ENCODE results near the gene MGMT. TPM values are rescaled to one million over a fixed set of nuclear protein-coding genes. Genes with fewer than 3 reads are reported as not detected.

The MGMT gene
- total and polyA plus RNA-seq, 7 experiments from 2014 or later = 17.6 to 37.1 (median 22.0) TPM

DNA sequence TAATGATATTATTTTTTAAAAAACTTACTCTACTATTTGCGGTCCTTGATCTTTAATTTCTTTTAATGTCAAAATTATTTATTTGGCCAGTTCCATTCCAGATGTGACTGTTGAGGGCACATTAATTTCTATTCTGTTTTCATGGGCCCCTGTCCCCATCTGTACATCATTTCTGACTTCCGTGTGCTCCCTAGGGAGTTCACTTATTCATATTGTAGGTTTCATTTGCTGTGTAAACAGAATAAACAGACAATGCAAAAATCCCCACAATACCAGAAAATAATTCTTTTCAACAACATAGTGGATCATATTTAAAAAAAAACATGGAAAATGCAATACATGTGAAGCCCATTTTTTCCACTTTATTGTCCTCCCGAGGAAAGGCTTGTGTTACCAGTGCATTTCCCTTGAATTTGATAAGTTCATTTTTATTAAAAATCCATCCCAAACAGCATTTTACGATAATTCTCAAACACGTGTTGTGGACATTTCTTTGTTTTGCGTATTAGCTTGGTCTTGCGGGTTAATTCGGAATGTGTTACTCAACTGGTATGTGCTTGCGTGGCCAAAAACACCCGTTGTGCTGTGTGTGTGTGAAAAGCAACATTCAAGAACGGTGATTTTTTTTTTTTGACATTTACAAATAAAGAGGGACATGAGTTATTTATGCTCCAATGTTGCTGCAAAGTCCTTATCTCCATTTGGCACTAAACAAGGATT lies 138.4 kb downstream of the MGMT start:
- DNase-seq = no peak
- Histone ChIP-seq H3K27me3 (ENCODE audit: control insufficient read depth in 2 of 2, insufficient read depth in 2 of 2, low read length in 2 of 2) (no peaks in the 10 kb centered on the region), H3K4me1 (ENCODE audit: control insufficient read depth in 2 of 2, insufficient read depth in 2 of 2, low read length in 2 of 2) (no peaks in the 10 kb centered on the region), H3K9me3 (ENCODE audit: control insufficient read depth in 2 of 3, low read length in 3 of 3) (no peaks in the 10 kb centered on the region), H3K36me3 (ENCODE audit: control insufficient read depth in 2 of 3, insufficient read depth in 3 of 3, low read length in 3 of 3) (peaks cover 0 to 8% (median 0%) of the 10 kb centered on the region in 3 experiments), H3K4me3 (ENCODE audit: low read length) (no peak overlapping the region), H3K27ac (ENCODE audit: low read depth, low read length) (no peak overlapping the region)
- Mint-ChIP-seq H3K27me3 (no peaks in the 10 kb centered on the region), H3K4me3 (no peak overlapping the region), H3K4me1 (peaks cover 0 to 6% (median 0%) of the 10 kb centered on the region in 7 donors), H3K36me3 (peaks cover 0 to 71% (median 36%) of the 10 kb centered on the region in 5 donors), H3K27ac (no peak overlapping the region), H3K9me3 (peaks cover 0 to 21% (median 0%) of the 10 kb centered on the region in 11 donors)
- intact Hi-C loops (cut with micrococcal nuclease) = loop anchor here in 1 of 2 donors (10.0 kb wide), 1 partner anchor 569 kb away; no protein-coding TSS in a partner anchor
- ChIA-PET CTCF (no interaction called here), POLR2A (no interaction called here)
- no peak for ATAC-seq

DNA sequence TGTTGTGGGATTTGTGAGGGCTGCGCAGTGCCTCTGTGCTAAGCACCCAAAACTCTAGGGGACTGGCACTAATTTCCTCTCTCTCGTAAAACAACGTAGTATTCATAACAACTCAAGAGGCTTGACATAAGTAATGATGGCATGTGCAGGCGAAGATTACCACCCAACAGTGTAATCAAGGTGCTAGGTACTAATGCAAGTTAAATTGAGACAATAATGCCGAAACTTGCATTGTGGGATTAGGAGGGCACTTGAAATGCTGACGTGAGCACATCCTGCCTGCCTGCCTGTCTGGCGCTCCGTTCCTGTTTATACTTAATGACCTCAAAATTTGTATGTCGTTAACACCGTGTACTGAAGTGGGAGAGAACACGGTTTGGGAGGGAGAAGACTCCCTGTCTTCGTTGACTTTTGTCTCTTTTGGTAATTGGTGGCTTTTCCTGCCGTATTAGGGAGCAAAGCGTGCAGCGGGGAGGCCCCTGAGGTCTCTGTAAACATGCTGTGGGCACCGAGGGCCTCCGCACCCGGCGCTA lies 139.0 kb downstream of the MGMT start:
- H3K27me3 Mint-ChIP-seq = no peaks in the 10 kb centered on the region
- POLR2A ChIA-PET = no interaction called here
- H3K36me3 Mint-ChIP-seq = peaks cover 0 to 76% (median 43%) of the 10 kb centered on the region in 5 donors
- peaks cover 0 to 8% (median 0%) of the 10 kb centered on the region in 3 experiments for H3K36me3 ChIP-seq (ENCODE audit: control insufficient read depth in 2 of 3, insufficient read depth in 3 of 3, low read length in 3 of 3)
- H3K9me3 ChIP-seq (ENCODE audit: control insufficient read depth in 2 of 3, low read length in 3 of 3) = no peaks in the 10 kb centered on the region
- intact Hi-C loops (cut with micrococcal nuclease) = loop anchor here in 1 of 2 donors (10.0 kb wide), 1 partner anchor 569 kb away; no protein-coding TSS in a partner anchor
- no peak overlapping the region for H3K27ac Mint-ChIP-seq
- H3K9me3 Mint-ChIP-seq = peaks cover 0 to 21% (median 2%) of the 10 kb centered on the region in 11 donors
- no peaks in the 10 kb centered on the region for H3K27me3 ChIP-seq (ENCODE audit: control insufficient read depth in 2 of 2, insufficient read depth in 2 of 2, low read length in 2 of 2)
- CTCF ChIA-PET = no interaction called here
- no peak overlapping the region for H3K4me3 Mint-ChIP-seq
- H3K4me1 ChIP-seq (ENCODE audit: control insufficient read depth in 2 of 2, insufficient read depth in 2 of 2, low read length in 2 of 2) = no peaks in the 10 kb centered on the region
- ATAC-seq (no peak), DNase-seq (no peak)
- H3K27ac ChIP-seq (ENCODE audit: low read depth, low read length) = no peak overlapping the region
- no peak overlapping the region for H3K4me3 ChIP-seq (ENCODE audit: low read length)
- H3K4me1 Mint-ChIP-seq = peaks cover 0 to 8% (median 2%) of the 10 kb centered on the region in 7 donors

GRCh38 chr10:129607607-129608109 lies 140.6 kb downstream of the MGMT start:
- Histone ChIP-seq H3K27ac (ENCODE audit: low read depth, low read length) (no peak overlapping the region), H3K36me3 (ENCODE audit: control insufficient read depth in 2 of 3, insufficient read depth in 3 of 3, low read length in 3 of 3) (peaks cover 0 to 8% (median 0%) of the 10 kb centered on the region in 3 experiments), H3K9me3 (ENCODE audit: control insufficient read depth in 2 of 3, low read length in 3 of 3) (no peaks in the 10 kb centered on the region), H3K27me3 (ENCODE audit: control insufficient read depth in 2 of 2, insufficient read depth in 2 of 2, low read length in 2 of 2) (no peaks in the 10 kb centered on the region), H3K4me3 (ENCODE audit: low read length) (no peak overlapping the region), H3K4me1 (ENCODE audit: control insufficient read depth in 2 of 2, insufficient read depth in 2 of 2, low read length in 2 of 2) (no peaks in the 10 kb centered on the region)
- DNase-seq (no peak), ATAC-seq (no peak)
- peaks cover 0 to 80% (median 50%) of the 10 kb centered on the region in 5 donors for H3K36me3 Mint-ChIP-seq
- no peak overlapping the region for H3K4me3 Mint-ChIP-seq
- peaks cover 0 to 9% (median 3%) of the 10 kb centered on the region in 7 donors for H3K4me1 Mint-ChIP-seq
- no peaks in the 10 kb centered on the region for H3K27me3 Mint-ChIP-seq
- intact Hi-C loops (cut with micrococcal nuclease) = loop anchor here in 1 of 2 donors (10.0 kb wide), 1 partner anchor 567 kb away; no protein-coding TSS in a partner anchor
- no peak overlapping the region for H3K27ac Mint-ChIP-seq
- peaks cover 0 to 31% (median 1%) of the 10 kb centered on the region in 11 donors for H3K9me3 Mint-ChIP-seq
- CTCF ChIA-PET = no interaction called here
- POLR2A ChIA-PET = no interaction called here

GRCh38 chr10:129608653-129609052 lies 141.6 kb downstream of the MGMT start:
- ChIA-PET POLR2A (no interaction called here), CTCF (no interaction called here)
- Mint-ChIP-seq H3K4me1 (peaks cover 0 to 9% (median 3%) of the 10 kb centered on the region in 7 donors), H3K4me3 (no peak overlapping the region), H3K36me3 (peaks cover 0 to 84% (median 53%) of the 10 kb centered on the region in 5 donors), H3K27ac (no peak overlapping the region), H3K9me3 (peaks cover 0 to 38% (median 1%) of the 10 kb centered on the region in 11 donors), H3K27me3 (no peaks in the 10 kb centered on the region)
- Histone ChIP-seq H3K27ac (ENCODE audit: low read depth, low read length) (no peak overlapping the region), H3K4me3 (ENCODE audit: low read length) (no peak overlapping the region), H3K27me3 (ENCODE audit: control insufficient read depth in 2 of 2, insufficient read depth in 2 of 2, low read length in 2 of 2) (no peaks in the 10 kb centered on the region), H3K4me1 (ENCODE audit: control insufficient read depth in 2 of 2, insufficient read depth in 2 of 2, low read length in 2 of 2) (no peaks in the 10 kb centered on the region), H3K36me3 (ENCODE audit: control insufficient read depth in 2 of 3, insufficient read depth in 3 of 3, low read length in 3 of 3) (peaks cover 0 to 8% (median 0%) of the 10 kb centered on the region in 3 experiments), H3K9me3 (ENCODE audit: control insufficient read depth in 2 of 3, low read length in 3 of 3) (no peaks in the 10 kb centered on the region)
- intact Hi-C loops (cut with micrococcal nuclease) = loop anchor here in 1 of 2 donors (10.0 kb wide), 1 partner anchor 566 kb away; no protein-coding TSS in a partner anchor
- DNase-seq (no peak), ATAC-seq (no peak)

DNA sequence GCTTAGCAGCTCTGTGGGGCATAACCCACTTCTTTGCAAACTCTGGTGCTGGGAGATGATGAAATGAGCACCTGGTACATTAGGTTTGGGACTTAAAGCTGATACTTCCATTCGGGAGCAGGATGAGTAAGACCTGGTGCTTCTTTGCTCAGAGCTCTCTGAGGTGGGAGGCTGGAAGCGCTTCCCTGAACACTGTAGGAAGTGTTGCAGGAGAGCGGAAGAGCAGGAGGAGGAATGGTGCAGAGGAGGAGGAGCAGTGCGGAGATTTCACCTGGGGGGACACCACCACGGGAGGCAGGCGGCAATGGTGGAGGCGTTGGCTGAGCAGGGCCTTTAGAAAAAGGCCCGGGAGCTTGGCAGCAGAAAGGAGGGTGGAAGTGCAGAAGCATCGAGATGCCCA lies 142.5 kb downstream of the MGMT start:
- ChIA-PET POLR2A (no interaction called here), CTCF (no interaction called here)
- no peak for ATAC-seq

DNA sequence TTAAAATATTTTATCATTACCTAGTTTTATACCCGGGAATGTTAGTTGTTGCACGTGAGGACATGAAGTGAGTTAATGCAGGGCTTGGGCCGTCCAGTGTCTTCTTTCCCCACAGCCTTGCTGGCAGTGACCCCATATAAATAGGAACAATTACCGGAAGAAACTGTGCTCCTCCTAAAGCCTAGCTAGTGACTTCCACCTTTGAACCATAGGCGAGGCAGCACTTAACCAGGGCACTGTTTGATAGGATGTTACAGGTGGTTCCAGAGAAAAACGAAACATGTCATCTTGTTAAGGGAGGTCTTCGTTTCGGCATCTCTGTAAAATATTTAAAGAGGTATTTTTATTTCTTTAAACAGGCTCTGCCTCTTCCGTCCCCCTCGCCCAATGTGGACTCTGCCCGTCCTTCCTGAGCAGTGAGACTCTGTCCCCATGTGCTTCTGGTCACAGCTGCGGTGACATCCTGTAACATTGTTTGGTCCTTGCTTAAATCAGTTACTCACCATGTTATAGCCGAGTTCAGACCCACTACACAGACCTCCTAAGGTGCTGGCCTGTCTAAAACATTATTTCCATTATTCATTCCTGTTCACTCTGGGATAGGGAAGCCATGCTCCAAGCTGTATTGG lies 145.6 kb downstream of the MGMT start:
- no peak overlapping the region for H3K27ac ChIP-seq (ENCODE audit: low read depth, low read length)
- H3K27me3 Mint-ChIP-seq = no peaks in the 10 kb centered on the region
- CTCF ChIA-PET = no interaction called here
- H3K27me3 ChIP-seq (ENCODE audit: control insufficient read depth in 2 of 2, insufficient read depth in 2 of 2, low read length in 2 of 2) = no peaks in the 10 kb centered on the region
- H3K4me3 ChIP-seq (ENCODE audit: low read length) = no peak overlapping the region
- ATAC-seq = no peak
- H3K9me3 Mint-ChIP-seq = peaks cover 0 to 65% (median 9%) of the 10 kb centered on the region in 11 donors
- H3K4me1 Mint-ChIP-seq = peaks cover 0 to 15% (median 4%) of the 10 kb centered on the region in 7 donors
- no peaks in the 10 kb centered on the region for H3K9me3 ChIP-seq (ENCODE audit: control insufficient read depth in 2 of 3, low read length in 3 of 3)
- POLR2A ChIA-PET = no interaction called here
- H3K36me3 Mint-ChIP-seq = peaks cover 0 to 96% (median 63%) of the 10 kb centered on the region in 5 donors
- peaks cover 0 to 5% (median 0%) of the 10 kb centered on the region in 3 experiments for H3K36me3 ChIP-seq (ENCODE audit: control insufficient read depth in 2 of 3, insufficient read depth in 3 of 3, low read length in 3 of 3)
- no peak overlapping the region for H3K4me3 Mint-ChIP-seq
- no peaks in the 10 kb centered on the region for H3K4me1 ChIP-seq (ENCODE audit: control insufficient read depth in 2 of 2, insufficient read depth in 2 of 2, low read length in 2 of 2)
- no peak overlapping the region for H3K27ac Mint-ChIP-seq
- intact Hi-C loops (cut with micrococcal nuclease) = no loop called here
- no peak for DNase-seq

More for the DNA sequence above, 142.5 kb downstream of the MGMT start:
- no peaks in the 10 kb centered on the region for H3K27me3 ChIP-seq (ENCODE audit: control insufficient read depth in 2 of 2, insufficient read depth in 2 of 2, low read length in 2 of 2)
- Mint-ChIP-seq H3K4me3 (no peak overlapping the region), H3K4me1 (peaks cover 0 to 12% (median 3%) of the 10 kb centered on the region in 7 donors), H3K27me3 (no peaks in the 10 kb centered on the region), H3K36me3 (peaks cover 0 to 86% (median 55%) of the 10 kb centered on the region in 5 donors), H3K9me3 (peaks cover 0 to 42% (median 1%) of the 10 kb centered on the region in 11 donors), H3K27ac (no peak overlapping the region)
- no peaks in the 10 kb centered on the region for H3K4me1 ChIP-seq (ENCODE audit: control insufficient read depth in 2 of 2, insufficient read depth in 2 of 2, low read length in 2 of 2)
- H3K9me3 ChIP-seq (ENCODE audit: control insufficient read depth in 2 of 3, low read length in 3 of 3) = no peaks in the 10 kb centered on the region
- H3K4me3 ChIP-seq (ENCODE audit: low read length) = no peak overlapping the region
- intact Hi-C loops (cut with micrococcal nuclease) = loop anchor here in 1 of 2 donors (10.0 kb wide), 1 partner anchor 565 kb away; no protein-coding TSS in a partner anchor
- H3K36me3 ChIP-seq (ENCODE audit: control insufficient read depth in 2 of 3, insufficient read depth in 3 of 3, low read length in 3 of 3) = peaks cover 0 to 5% (median 0%) of the 10 kb centered on the region in 3 experiments
- H3K27ac ChIP-seq (ENCODE audit: low read depth, low read length) = no peak overlapping the region
- DNase-seq = no peak
